Stimulated activated CD4-positive, alpha-beta T cell treated with anti-CD3 and anti-CD28 coated beads, Interleukin-12 subunit alpha, Interleukin-12 subunit beta, amount 100 ng/mL, for 24 hours (primary cell): ENCODE data around the gene LRRC45.

Source experiments
- DNase-seq, 2 experiments: peaks; one replicate each; pipeline ENCODE4 v3.0.0-alpha.2; 2020; ENCODE audit warnings: low read depth in 2 of 2

Gene LRRC45

GRCh38 chr17:81993729-81994592 is 29.1 kb upstream of the LRRC45 start:
- DNase-seq: no peak

- no peak for DNase-seq
Measured at GRCh38 chr17:81994593-81995462, 28.3 kb upstream of the LRRC45 start.

GRCh38 chr17:81995463-81996231 is 27.5 kb upstream of the LRRC45 start:
- DNase-seq: no peak

GRCh38 chr17:81996232-81996756 is 26.8 kb upstream of the LRRC45 start:
- DNase-seq: no peak

GRCh38 chr17:81996757-81997441 is 26.2 kb upstream of the LRRC45 start:
- no peak for DNase-seq

- DNase-seq: no peak
Measured at GRCh38 chr17:81998212-81998611, 24.9 kb upstream of the LRRC45 start.

GRCh38 chr17:81998691-81999438 is 24.2 kb upstream of the LRRC45 start:
- no peak for DNase-seq

GRCh38 chr17:81999587-81999975 is 23.5 kb upstream of the LRRC45 start:
- no peak for DNase-seq

- DNase-seq: no peak
Measured at GRCh38 chr17:81999976-82000802, 22.9 kb upstream of the LRRC45 start.

GRCh38 chr17:82000803-82001570 is 22.1 kb upstream of the LRRC45 start:
- no peak for DNase-seq

- no peak for DNase-seq
Measured at GRCh38 chr17:82001571-82002056, 21.5 kb upstream of the LRRC45 start.

- DNase-seq: no peak
Measured at GRCh38 chr17:82003411-82004381, 19.4 kb upstream of the LRRC45 start.

- no peak for DNase-seq
Measured at GRCh38 chr17:82004517-82005455, 18.3 kb upstream of the LRRC45 start.

GRCh38 chr17:82005701-82006348 is 17.3 kb upstream of the LRRC45 start:
- DNase-seq: no peak

- DNase-seq: no peak
Measured at GRCh38 chr17:82006468-82007227, 16.5 kb upstream of the LRRC45 start.
